ENCODE results near the gene USF2. TPM values are rescaled to one million over a fixed set of nuclear protein-coding genes. Genes with fewer than 3 reads are reported as not detected.

USF2 gene
- total and polyA plus RNA-seq, 10 donors: 132 to 206 (median 154) TPM

- peaks cover 0 to 30% (median 0%) of the 10 kb centered on the region in 7 donors for H3K27me3 ChIP-seq (replicated peaks in 1 of 7)
- peak overlapping the region in 1 of 8 donors; percentile 4 for H3K27ac ChIP-seq
- intact Hi-C loops (cut with DNase I; ENCODE audit: low total_unique reads): no loop called here
- WGBS, 5 donors: 81 to 90% (median 86%) methylated on average over 7 of the region's 7 CpGs
- peaks cover 7 to 22% (median 17%) of the 10 kb centered on the region in 6 donors for H3K4me1 ChIP-seq
- TF ChIP-seq POLR2A (IDR thresholded peaks at IDR 0.05): no peak
- no peak for TF ChIP-seq CTCF (IDR thresholded peaks at IDR 0.05 in 8 of 11, conservative IDR thresholded peaks at IDR 0.05 in 3 of 11)
- no peak for TF ChIP-seq POLR2AphosphoS5 (IDR thresholded peaks at IDR 0.05)
- no peaks in the 10 kb centered on the region for H3K9me3 ChIP-seq
- no peak overlapping the region for H3K4me3 ChIP-seq
- H3K36me3 ChIP-seq: no peaks in the 10 kb centered on the region
- no peak for DNase-seq
Observed at GRCh38 chr19:35296644-35297514, 28.1 kb downstream of the USF2 start.

- no peak for DNase-seq
- intact Hi-C loops (cut with DNase I; ENCODE audit: low total_unique reads): no loop called here
- no peaks in the 10 kb centered on the region for H3K9me3 ChIP-seq
- peaks cover 7 to 22% (median 17%) of the 10 kb centered on the region in 6 donors for H3K4me1 ChIP-seq
- H3K36me3 ChIP-seq: no peaks in the 10 kb centered on the region
- no peak overlapping the region for H3K27ac ChIP-seq
- H3K4me3 ChIP-seq: no peak overlapping the region
- TF ChIP-seq CTCF (IDR thresholded peaks at IDR 0.05 in 8 of 11, conservative IDR thresholded peaks at IDR 0.05 in 3 of 11) (no peak), POLR2AphosphoS5 (IDR thresholded peaks at IDR 0.05) (no peak), POLR2A (IDR thresholded peaks at IDR 0.05) (no peak)
- 92 to 98% (median 94%) methylated on average over 3 of the region's 3 CpGs for WGBS, 5 donors
- H3K27me3 ChIP-seq (replicated peaks in 1 of 7): peaks cover 0 to 30% (median 0%) of the 10 kb centered on the region in 7 donors
Observed at GRCh38 chr19:35297515-35297848, 28.7 kb downstream of the USF2 start.

GRCh38 chr19:35297922-35298321, 29.2 kb downstream of the USF2 start:
- DNase-seq: no peak
- H3K36me3 ChIP-seq: no peaks in the 10 kb centered on the region
- no peak overlapping the region for H3K4me3 ChIP-seq
- peak in 1 of 11 experiments; percentile 11 for TF ChIP-seq CTCF (IDR thresholded peaks at IDR 0.05 in 8 of 11, conservative IDR thresholded peaks at IDR 0.05 in 3 of 11)
- no peak for TF ChIP-seq POLR2A (IDR thresholded peaks at IDR 0.05)
- TF ChIP-seq POLR2AphosphoS5 (IDR thresholded peaks at IDR 0.05): no peak
- no peak overlapping the region for H3K27ac ChIP-seq
- no peaks in the 10 kb centered on the region for H3K9me3 ChIP-seq
- H3K4me1 ChIP-seq: peaks cover 7 to 22% (median 17%) of the 10 kb centered on the region in 6 donors
- intact Hi-C loops (cut with DNase I; ENCODE audit: low total_unique reads): no loop called here
- peaks cover 0 to 30% (median 0%) of the 10 kb centered on the region in 7 donors for H3K27me3 ChIP-seq (replicated peaks in 1 of 7)
- WGBS, 5 donors: 93 to 99% (median 95%) methylated on average over 2 of the region's 2 CpGs

GRCh38 chr19:35298561-35298972, 29.8 kb downstream of the USF2 start:
- intact Hi-C loops (cut with DNase I; ENCODE audit: low total_unique reads): no loop called here
- no peaks in the 10 kb centered on the region for H3K9me3 ChIP-seq
- whole genome bisulfite sequencing, 5 donors: 83 to 96% (median 92%) methylated on average over 5 of the region's 5 CpGs
- no peak for TF ChIP-seq POLR2AphosphoS5 (IDR thresholded peaks at IDR 0.05)
- TF ChIP-seq POLR2A (IDR thresholded peaks at IDR 0.05): no peak
- no peak for TF ChIP-seq CTCF (IDR thresholded peaks at IDR 0.05 in 8 of 11, conservative IDR thresholded peaks at IDR 0.05 in 3 of 11)
- DNase-seq: no peak
- H3K4me1 ChIP-seq: peaks cover 7 to 25% (median 17%) of the 10 kb centered on the region in 6 donors
- no peaks in the 10 kb centered on the region for H3K36me3 ChIP-seq
- no peak overlapping the region for H3K27ac ChIP-seq
- peaks cover 0 to 26% (median 0%) of the 10 kb centered on the region in 7 donors for H3K27me3 ChIP-seq (replicated peaks in 1 of 7)
- no peak overlapping the region for H3K4me3 ChIP-seq
